B cell (primary cell): ENCODE measurements around the gene TEPSIN. TPM values are rescaled to one million over a fixed set of nuclear protein-coding genes. Genes with fewer than 3 reads are reported as not detected.

Experiments used
- ATAC-seq: fragments of 200-7000 bp; cut with Tn5 transposase; one replicate; pipeline ENCODE4 v1.10.0; 2021; ENCODE audit warnings: low read depth, mild to moderate bottlenecking, moderate number of reproducible peaks, moderate library complexity
- CTCF ChIA-PET: fragments of 350-600 bp; sonication (Branson Sonifier 250); formaldehyde crosslinking; loops from one replicate; lab custom pipeline; 2021; ENCODE audit warnings: antibody characterized with exemption, inconsistent platforms; lab: Charles Lee
- POLR2A ChIA-PET: fragments of 350-600 bp; sonication (Branson Sonifier 250); formaldehyde crosslinking; loops from one replicate; lab custom pipeline; 2021; ENCODE audit warnings: antibody characterized with exemption; lab: Charles Lee
- DNase-seq: peaks from one replicate; pipeline ENCODE4 v3.0.0; 2013
- H2AFZ ChIP-seq: 2 replicates; pipeline ENCODE4 v1.6.1; 2012; ENCODE audit warnings: mild to moderate bottlenecking, low read depth, low read length; ENCODE audit not compliant: insufficient read depth, poor library complexity, severe bottlenecking
- H3K27ac ChIP-seq, 2 donors: 1 replicate in 1 of 2; 2 replicates in 1 of 2; pipeline ENCODE4 v1.5.1; 2012 to 2013; ENCODE audit warnings: low read length in 2 of 2, mild to moderate bottlenecking in 2 of 2, moderate library complexity in 1 of 2
- H3K27me3 ChIP-seq, 4 experiments: fragments of 200-600 bp in 1 of 4; sonication (generic) in 1 of 4; replicated peaks in 1 of 4; 1 replicate in 2 of 4; 2 replicates in 2 of 4; pipeline versions ENCODE4 v1.6.1 to v1.7.0; 2013 to 2016; ENCODE audit warnings: low read length in 3 of 4, mild to moderate bottlenecking in 2 of 4, mixed read lengths in 1 of 4, moderate library complexity in 1 of 4; ENCODE audit not compliant: insufficient read depth in 4 of 4, control insufficient read depth in 3 of 4; ENCODE audit errors: control extremely low read depth in 1 of 4
- H3K36me3 ChIP-seq, 2 experiments: replicated peaks in 1 of 2; 1 replicate in 1 of 2; 2 replicates in 1 of 2; pipeline versions ENCODE4 v1.6.1 to v1.7.1; 2013; ENCODE audit warnings: low read length in 1 of 2; ENCODE audit not compliant: insufficient read depth in 2 of 2, control insufficient read depth in 1 of 2; ENCODE audit errors: control extremely low read depth in 1 of 2, extremely low read depth in 1 of 2
- H3K4me1 ChIP-seq, 2 donors: fragments of 200-600 bp in 1 of 2; sonication (generic) in 1 of 2; 1 replicate in 1 of 2; 2 replicates in 1 of 2; pipeline versions ENCODE4 v1.5.1 to v1.6.1; 2013 to 2017; ENCODE audit warnings: low read length in 2 of 2; ENCODE audit not compliant: control insufficient read depth in 2 of 2, insufficient read depth in 2 of 2
- H3K4me2 ChIP-seq: replicated peaks from 2 replicates; pipeline ENCODE3; 2012; ENCODE audit warnings: mild to moderate bottlenecking, low read depth, low read length; ENCODE audit not compliant: poor library complexity, severe bottlenecking
- H3K4me3 ChIP-seq, 5 experiments: fragments of 200-600 bp in 1 of 5; sonication (generic) in 1 of 5; 1 replicate in 3 of 5; 2 replicates in 2 of 5; pipeline versions ENCODE4 v1.5.1 to v1.7.0; 2011 to 2016; ENCODE audit warnings: low read length in 4 of 5, mild to moderate bottlenecking in 4 of 5, low read depth in 2 of 5, control low read depth in 1 of 5, moderate library complexity in 1 of 5; ENCODE audit not compliant: insufficient read depth in 1 of 5; ENCODE audit errors: control extremely low read depth in 1 of 5, extremely low read depth in 1 of 5
- H3K79me2 ChIP-seq: fragments of 200-600 bp; sonication (generic); one replicate; pipeline ENCODE4 v1.6.0; 2016; ENCODE audit warnings: low read length; ENCODE audit not compliant: control insufficient read depth, insufficient read depth
- H3K9ac ChIP-seq: fragments of 200-600 bp; sonication (generic); 2 replicates; pipeline ENCODE4 v1.6.1; 2017; ENCODE audit warnings: mild to moderate bottlenecking, low read length, moderate library complexity
- H3K9me3 ChIP-seq, 3 donors: one replicate each; pipeline versions ENCODE4 v1.6.1 to v1.7.1; 2013; ENCODE audit warnings: low read length in 2 of 3; ENCODE audit not compliant: control insufficient read depth in 2 of 3, insufficient read depth in 1 of 3; ENCODE audit errors: control extremely low read depth in 1 of 3
- H4K20me1 ChIP-seq: 2 replicates; pipeline ENCODE4 v1.6.0; 2012; ENCODE audit warnings: mild to moderate bottlenecking, low read length; ENCODE audit not compliant: insufficient read depth, control insufficient read depth, poor library complexity, severe bottlenecking
- H3K27ac Mint-ChIP-seq: one replicate; pipeline ENCODE4 v1.8.0; 2021; ENCODE audit warnings: mixed read lengths
- H3K27me3 Mint-ChIP-seq: one replicate; pipeline ENCODE4 v1.8.0; 2021; ENCODE audit warnings: mixed read lengths
- H3K4me1 Mint-ChIP-seq: one replicate; pipeline ENCODE4 v1.8.0; 2021; ENCODE audit warnings: mixed read lengths
- H3K4me3 Mint-ChIP-seq: one replicate; pipeline ENCODE4 v1.8.0; 2021; ENCODE audit warnings: mixed read lengths
- H3K9me3 Mint-ChIP-seq: one replicate; pipeline ENCODE4 v1.8.0; 2022; ENCODE audit warnings: mixed read lengths; ENCODE audit not compliant: insufficient read depth
- EZH2 ChIP-seq: IDR thresholded peaks from 2 replicates; pipeline ENCODE4 v1.6.1; 2012; ENCODE audit warnings: borderline replicate concordance, low read depth, mild to moderate bottlenecking, moderate library complexity, low read length; ENCODE audit not compliant: insufficient read depth, poor library complexity, severe bottlenecking
- WGBS: methylation state at CpG from one replicate; pipeline ENCODE4 v1.1.5; 2013; ENCODE audit warnings: missing lambda C conversion rate; ENCODE audit not compliant: insufficient coverage; 5-methylcytosine and 5-hydroxymethylcytosine counted together
- intact Hi-C: fragments of 100-400 bp; cut with micrococcal nuclease; formaldehyde crosslinking; loops from one replicate; pipeline ENCODE4 v1.10.0; 2022
- polyA plus RNA-seq: library from polyadenylated mRNA; depleted of rRNA; stranded (reverse); fragments of >200 nt; gene quantifications from 2 replicates; pipeline ENCODE4 v1.2.3, GENCODE V29; 2012
- total RNA-seq, 2 donors: library from RNA; stranded (reverse); fragments of 120-200 nt in 1 of 2; gene quantifications; 1 replicate in 1 of 2; 2 replicates in 1 of 2; pipeline versions ENCODE4 v1.2.3 to v1.2.4, GENCODE V29; 2013 to 2022
- TF ChIP-seq, protein P1 (sequence below): fragments of 200-600 bp; IDR thresholded peaks from one replicate; pipeline ENCODE4 v1.8.0; 2022; ENCODE audit warnings: antibody characterized with exemption, mild to moderate bottlenecking

The TEPSIN gene
- total and polyA plus RNA-seq, 2 donors (not counting 1 experiment from before 2014, with no cell fraction given): 180 to 273 TPM

DNA sequence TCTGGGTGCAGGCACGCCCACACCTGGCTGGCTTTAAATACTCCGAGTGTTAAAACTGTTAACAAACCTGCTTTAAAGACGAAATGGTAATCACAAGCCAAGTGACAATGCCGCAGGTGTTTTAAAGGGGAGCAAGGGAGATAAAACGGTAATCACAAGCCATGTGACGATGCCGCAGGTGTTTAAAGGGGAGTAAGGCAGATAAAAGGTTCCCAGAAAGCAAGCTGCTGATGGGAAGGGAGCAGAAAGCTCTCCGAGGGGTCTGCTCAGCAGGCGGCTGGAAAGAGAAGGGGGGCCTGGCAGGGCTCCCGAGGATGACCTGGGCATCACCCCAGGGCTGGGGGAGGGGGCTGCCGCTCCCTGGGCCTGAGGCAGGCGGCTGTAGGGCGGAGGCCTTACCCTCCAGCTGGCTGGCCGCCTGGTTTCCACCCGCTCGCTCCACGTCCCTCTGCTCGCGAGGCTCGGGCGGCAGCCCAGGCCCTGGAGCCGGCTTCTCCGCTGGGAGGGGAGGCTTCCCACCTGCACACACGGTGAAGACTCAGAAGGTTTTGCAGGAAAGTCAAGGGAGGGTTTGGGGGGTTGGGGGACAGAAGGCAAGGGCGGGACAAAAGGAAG, 12.3 kb upstream of the TEPSIN start:
- Histone ChIP-seq H4K20me1 (peaks cover 62% of the 10 kb centered on the region), H3K79me2 (peaks cover 15% of the 10 kb centered on the region), H3K27ac (no peak overlapping the region), H3K4me1 (peaks cover 0 to 11% of the 10 kb centered on the region in 2 donors), H3K27me3 (no peaks in the 10 kb centered on the region), H3K9ac (no peak overlapping the region), H3K36me3 (peaks cover 0 to 43% of the 10 kb centered on the region in 2 experiments), H3K4me2 (peak overlapping the region; percentile 0), H3K4me3 (no peak overlapping the region), H3K9me3 (no peaks in the 10 kb centered on the region), H2AFZ (no peak overlapping the region)
- POLR2A ChIA-PET: no interaction called here
- Mint-ChIP-seq H3K9me3 (no peaks in the 10 kb centered on the region), H3K27me3 (no peaks in the 10 kb centered on the region), H3K4me3 (no peak overlapping the region), H3K27ac (peak overlapping the region; percentile 26), H3K4me1 (peaks cover 7% of the 10 kb centered on the region)
- no peak for TF ChIP-seq EZH2
- TF ChIP-seq, protein P1, sequence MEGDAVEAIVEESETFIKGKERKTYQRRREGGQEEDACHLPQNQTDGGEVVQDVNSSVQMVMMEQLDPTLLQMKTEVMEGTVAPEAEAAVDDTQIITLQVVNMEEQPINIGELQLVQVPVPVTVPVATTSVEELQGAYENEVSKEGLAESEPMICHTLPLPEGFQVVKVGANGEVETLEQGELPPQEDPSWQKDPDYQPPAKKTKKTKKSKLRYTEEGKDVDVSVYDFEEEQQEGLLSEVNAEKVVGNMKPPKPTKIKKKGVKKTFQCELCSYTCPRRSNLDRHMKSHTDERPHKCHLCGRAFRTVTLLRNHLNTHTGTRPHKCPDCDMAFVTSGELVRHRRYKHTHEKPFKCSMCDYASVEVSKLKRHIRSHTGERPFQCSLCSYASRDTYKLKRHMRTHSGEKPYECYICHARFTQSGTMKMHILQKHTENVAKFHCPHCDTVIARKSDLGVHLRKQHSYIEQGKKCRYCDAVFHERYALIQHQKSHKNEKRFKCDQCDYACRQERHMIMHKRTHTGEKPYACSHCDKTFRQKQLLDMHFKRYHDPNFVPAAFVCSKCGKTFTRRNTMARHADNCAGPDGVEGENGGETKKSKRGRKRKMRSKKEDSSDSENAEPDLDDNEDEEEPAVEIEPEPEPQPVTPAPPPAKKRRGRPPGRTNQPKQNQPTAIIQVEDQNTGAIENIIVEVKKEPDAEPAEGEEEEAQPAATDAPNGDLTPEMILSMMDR: no peak
- ATAC-seq (no peak), DNase-seq (no peak)
- CTCF ChIA-PET: interaction anchor here (1.6 to 4.2 kb wide), 3 partner anchors 233 to 349 kb away, joined by 7 to 33 read pairs (median 8); no protein-coding TSS in a partner anchor
- 80% methylated on average over 23 of the region's 25 CpGs for WGBS
- intact Hi-C loops: loop anchor here (5.0 to 10.0 kb wide), 2 partner anchors 264 to 301 kb away; partner anchors contain the start of genes ACTG1 and FAAP100
